Stromal cell of bone marrow (primary cell): ENCODE data around the gene SMAD7.
A peak's percentile ranks its signal among the peaks of the same experiment; 100 is the strongest.

Source experiments
- DNase-seq: peaks from one replicate; pipeline ENCODE4 v3.0.0-alpha.2; 2012; ENCODE audit warnings: low read depth

SMAD7 gene

DNA sequence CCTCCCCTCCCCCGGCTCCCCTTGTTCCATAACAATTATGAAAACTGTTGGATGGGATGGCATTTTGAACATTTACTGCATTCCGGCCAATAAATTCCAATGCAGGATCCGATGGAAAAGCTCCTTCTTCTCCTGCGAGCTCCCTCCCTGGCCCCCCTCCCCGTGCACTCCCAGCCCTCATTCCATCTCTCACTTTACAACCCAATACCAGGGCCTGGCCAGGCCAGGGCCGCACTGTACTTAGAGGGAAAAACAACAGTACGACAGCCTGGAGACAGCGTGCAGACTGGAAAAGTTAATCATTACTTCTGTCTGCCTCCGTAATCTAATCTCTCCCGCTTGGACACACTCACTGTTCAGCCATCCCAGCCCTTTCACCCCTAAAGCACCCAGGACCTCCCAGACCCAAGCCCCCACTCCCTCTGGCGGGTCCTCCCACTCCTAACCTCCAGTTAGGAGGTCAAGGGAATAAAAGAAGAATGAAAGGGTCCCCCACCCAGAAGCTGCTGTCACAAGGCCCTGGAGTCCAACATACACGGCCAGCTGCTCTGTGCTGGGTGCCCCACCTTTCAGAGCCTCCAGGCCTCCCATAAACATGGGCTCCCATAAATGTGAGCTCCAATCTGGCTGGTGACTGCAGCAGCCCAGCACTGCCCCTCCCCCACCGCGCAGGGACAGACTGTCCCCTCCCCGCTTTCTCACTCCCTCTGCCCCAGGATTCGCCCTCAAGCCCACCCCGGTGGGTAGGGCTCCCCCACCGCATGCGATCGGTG lies 20.6 kb downstream of the SMAD7 start:
- DNase-seq, result peak; percentile 71

DNA sequence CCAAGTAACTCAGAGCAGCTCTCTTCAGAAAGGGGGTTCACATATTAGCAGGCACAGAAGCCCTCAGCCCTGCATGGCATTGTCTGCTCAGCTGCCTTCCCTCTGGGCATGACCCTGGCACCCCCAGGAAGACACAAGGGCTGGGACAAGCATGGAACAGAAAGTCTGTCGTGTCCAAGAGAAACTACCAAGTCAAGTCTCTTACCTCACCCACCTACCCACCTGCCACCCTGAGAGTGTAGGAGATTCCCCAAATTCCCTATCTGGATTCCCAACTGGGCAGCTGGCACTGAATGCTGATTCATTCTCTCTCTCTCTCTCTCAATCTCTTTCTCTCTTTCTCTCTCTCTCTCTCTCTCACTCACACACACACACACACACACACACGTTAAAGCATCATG lies 21.6 kb downstream of the SMAD7 start:
- no peak for DNase-seq

DNA sequence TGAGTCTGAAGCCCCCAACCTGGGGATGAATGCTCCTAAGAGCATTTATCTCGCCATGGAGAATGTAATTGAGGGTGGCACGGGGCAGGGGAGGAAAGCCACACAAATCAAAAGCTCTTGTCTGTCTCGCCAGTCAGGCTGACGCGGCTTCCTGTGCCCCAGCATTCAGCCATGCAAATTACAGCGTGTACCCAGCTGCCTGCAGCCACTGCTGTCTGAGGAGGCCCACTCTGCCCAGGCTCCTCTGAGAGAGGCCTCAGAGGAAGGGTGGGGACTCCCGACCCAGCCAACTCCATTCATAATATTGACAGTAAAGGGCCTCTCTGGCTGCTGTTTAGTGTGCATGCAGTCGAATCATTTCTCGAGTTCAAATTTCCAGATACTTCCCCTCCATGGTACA lies 22.0 kb downstream of the SMAD7 start:
- DNase-seq, result no peak

DNA sequence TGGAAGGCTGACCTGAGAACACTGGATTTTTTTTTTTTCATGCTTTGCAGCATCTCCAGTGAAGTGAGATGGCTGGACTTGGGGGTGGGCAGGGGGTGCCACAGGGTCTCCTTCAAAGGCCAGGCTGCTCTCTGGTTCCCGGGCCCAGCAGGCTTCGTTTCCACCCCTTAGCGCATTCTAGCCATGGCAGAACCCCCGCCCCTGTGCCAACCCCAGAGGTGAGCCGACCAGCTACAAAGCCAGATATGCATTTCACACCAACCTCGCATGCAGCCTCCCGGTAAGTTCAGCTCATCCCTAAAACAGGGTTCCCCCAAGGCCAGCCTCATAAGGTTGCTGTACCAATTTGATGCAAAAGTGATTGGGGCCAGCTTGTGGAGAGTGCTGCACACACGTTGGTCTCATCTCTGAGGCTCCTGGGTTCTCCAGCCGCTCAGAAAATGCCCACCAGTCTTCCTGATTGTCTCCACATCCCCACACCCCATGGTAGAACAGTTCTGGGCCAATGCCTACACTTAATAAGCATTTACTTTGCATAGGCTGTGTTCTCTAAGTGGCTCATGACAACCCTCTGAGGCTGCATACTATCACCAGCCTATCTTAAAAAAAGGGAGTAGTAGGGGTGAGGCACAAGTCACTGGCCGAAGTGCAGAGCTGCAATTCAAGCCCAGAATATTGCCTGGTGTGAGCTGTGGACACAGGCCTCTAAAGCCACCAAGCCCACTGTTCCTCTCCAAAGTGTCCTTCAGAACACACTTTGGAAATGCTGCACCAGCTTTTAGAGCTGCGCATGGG lies 23.3 kb downstream of the SMAD7 start:
- no peak for DNase-seq

DNA sequence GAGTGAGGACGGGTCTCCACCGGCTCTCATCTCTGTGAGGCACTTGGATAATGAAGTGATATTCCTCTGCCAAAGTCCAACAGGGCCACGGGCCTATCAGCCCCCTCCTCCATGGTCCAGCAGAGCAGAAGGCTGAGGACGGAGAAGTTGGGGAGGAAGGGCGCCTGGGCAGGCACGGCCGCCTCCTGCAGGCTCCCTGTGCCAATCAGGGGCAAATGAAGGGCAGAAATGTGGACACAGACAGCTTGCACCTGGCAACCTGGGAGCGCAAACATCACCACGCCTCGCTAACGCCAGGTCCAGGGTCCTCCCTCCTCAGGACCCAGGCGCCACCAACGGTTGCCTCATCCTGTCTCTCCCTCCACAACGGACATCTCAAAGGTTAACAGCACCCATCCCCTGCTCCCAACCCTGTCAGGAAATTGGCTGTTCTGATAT lies 24.3 kb downstream of the SMAD7 start:
- DNase-seq, result no peak

DNA sequence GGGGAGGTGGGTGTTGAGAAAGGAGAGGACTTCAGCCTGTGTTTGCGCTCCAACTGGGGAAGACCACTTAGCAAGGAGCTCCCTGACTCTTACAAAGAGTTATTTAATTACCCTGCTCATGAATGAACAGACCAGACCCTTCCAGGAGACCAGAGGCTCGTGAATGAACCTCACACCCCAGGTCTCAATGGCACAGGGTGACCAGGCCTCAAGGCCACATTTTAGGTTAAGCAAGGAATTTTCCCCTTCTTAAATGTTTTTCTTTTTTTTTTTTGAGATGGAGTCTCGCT lies 25.3 kb downstream of the SMAD7 start:
- DNase-seq, result no peak

DNA sequence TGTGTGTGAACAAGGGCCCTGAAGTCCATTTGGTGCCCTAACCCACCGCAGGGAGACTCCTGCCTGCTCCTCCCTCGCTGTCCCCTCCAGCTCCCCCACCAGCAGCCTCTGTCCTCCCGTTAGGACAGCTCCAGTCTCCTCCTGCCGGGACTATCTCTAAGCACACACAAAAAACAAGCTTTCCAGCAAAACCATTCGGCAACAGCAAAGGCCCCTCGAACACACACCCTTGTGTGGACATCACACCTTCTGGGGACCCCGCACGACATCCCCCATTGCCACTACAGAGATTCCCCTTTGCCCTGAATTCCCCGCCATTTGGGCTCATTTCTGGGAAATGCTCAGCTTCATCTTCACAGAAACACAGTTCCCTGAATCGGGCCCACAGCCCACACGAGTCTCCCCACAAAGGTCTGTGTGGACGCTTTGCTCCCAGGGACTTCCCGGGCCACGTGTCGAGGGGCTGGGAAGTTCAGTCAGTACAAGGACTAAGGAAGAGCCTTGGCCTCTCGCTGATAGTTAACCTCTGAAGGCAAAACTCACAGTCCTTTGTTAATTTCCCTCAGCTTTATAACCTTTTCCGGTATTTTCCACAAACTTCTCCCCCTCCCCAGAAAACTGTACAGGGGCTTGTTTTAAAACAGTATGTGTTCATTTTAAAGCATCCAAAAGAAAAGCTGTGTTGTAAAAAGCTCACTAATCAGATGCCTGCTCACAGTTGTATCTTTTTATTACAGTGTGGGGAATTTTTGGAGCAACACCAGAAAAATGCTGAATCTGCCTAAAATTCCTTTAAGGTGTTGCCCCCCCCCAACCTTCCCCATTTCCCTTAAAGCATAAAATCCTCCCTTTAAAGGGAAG lies 25.9 kb downstream of the SMAD7 start:
- DNase-seq, result no peak

DNA sequence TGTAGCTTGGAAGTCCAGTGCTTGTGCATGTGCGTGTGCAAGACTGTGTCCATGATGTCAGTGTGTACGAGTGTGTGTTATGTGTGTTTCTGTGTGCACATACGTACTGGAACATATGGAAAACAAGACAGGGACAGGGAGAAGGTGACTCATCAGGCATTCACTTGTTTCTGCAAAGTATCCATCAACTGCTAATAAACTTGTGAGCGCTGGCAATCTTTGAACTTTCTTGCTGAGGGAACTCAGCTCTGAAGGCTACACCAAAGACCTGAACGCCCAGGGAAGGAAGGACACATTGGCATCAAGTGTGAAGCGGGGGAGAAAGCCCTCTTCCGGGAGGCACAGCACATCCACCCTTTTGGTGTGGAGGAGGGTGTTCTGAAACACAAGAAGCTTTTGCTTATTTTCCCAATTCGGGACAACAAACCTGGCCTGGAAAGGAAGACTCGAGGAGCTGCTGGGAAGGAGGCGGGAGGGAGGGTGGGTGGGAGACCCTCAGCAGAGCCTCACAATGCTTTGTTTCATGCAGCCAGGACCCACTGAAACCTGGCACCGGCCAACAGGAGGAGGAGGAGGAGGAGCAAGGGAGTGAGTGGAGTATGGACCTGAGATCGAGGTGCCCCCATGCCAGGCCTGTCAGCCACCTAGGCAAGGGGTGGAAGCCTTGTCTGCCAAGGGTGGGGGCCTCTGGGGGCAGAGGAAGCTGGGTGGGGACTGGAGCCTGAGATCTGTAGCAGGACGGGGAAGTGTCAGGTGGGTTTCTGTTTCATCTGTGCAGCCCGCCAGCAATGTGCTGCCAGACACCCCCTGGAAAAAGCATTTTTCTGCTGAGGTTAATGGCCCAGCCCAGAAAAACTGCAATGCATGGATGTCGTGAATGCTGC lies 26.8 kb downstream of the SMAD7 start:
- DNase-seq, result no peak

DNA sequence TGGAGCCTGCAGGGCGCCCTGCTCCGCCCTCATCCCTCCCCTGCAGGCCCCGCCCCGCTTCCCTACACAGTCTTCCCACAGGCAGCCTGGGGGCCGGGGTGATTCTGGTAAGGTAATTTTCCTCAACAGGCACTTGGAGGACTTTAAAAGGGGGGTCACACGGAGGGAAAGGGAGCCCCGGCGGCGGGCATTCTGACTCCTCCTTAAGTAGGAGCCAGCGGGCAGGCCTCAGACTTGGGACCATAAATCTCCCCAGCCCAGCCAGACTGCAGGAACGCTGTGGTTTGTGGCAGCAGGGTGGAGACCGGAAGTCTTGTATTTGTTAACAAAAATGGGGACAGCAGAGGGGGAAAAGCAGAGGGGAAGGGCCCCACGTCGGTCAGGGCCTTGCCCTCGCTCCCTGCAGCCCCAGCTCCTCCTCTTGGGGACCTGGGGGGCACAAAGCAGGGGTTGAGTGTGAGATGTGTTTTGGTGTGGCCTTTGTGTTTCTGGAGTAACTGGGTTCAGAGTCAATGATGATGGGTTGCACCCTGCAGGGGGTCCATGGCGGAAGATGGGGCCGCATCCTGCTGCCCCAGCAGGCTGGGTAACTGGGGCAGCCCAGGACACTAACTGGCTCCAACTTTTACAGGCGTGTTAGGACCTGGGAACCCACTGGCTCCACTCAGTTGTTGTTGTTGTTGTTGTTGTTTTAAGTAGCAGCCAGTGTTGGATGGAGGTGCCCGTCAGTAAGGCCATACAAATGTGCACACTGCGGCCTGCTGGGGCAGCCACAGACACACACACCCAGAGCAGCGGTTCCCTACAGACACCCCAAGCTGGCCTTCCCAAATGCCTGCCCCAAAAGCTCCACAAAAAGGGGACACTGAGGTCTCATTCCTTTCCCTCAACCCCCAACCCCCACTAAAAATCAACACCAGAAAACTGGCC lies 27.7 kb downstream of the SMAD7 start:
- peak; percentile 76 for DNase-seq

DNA sequence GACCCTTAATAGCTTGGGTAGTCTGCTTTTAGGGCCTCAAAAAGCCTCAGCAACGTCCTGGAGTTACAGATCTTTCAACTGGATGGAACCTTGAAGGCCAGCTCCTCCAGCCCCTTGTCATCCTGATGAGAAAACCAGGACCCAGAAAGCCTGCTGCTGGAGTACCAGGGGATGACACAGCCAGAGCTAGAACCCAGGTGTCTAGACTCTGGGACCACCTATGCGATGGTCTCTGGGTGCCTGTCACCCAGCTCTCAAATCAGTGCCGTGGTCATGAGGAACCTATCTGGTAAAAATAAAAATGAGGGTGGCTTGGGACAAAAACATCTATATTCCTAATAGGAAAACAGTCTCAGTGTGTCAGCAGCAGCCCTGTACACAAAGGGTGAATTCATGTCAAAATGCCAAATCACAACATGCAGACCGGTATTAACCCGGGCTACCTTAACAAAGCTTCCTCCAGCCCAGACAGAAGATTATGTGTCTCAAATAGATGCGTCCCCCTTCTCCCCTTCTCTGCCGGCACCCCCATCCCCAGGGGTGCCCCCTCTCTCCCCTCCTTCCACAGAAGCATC lies 28.5 kb downstream of the SMAD7 start:
- no peak for DNase-seq

DNA sequence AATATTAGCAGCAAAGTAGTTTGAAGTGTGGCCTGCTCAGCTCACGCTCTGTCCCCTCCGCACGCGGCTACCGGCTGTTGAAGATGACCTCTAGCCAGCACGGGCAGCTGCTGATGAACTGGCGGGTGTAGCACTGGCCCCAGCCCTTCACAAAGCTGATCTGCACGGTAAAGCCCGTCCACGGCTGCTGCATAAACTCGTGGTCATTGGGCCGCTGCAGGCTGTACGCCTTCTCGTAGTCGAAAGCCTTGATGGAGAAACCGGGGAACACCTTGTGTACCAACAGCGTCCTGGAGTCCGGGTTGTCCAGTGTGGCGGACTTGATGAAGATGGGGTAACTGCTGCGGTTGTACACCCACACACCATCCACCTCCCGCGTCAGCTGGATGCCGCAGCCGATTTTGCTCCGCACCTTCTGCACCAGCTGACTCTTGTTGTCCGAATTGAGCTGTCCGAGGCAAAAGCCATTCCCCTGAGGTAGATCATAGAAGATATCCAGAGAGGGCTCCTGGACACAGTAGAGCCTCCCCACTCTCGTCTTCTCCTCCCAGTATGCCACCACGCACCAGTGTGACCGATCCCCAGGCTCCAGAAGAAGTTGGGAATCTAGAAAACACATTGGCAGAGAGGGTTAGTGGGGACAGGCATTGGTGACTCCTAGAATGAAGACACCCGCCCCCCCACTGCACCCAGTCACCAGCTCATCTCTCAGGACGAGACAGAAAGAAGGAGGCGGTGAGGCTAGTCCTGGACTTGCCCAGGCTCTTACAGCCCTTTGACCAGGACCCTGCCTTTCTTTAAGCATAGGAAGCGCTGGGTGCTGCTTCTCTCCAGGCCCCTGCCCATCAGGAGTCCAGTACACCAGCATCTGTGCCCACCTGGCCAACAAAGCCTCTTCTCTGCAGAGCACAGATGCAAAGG lies 29.2 kb downstream of the SMAD7 start:
- DNase-seq, result no peak

DNA sequence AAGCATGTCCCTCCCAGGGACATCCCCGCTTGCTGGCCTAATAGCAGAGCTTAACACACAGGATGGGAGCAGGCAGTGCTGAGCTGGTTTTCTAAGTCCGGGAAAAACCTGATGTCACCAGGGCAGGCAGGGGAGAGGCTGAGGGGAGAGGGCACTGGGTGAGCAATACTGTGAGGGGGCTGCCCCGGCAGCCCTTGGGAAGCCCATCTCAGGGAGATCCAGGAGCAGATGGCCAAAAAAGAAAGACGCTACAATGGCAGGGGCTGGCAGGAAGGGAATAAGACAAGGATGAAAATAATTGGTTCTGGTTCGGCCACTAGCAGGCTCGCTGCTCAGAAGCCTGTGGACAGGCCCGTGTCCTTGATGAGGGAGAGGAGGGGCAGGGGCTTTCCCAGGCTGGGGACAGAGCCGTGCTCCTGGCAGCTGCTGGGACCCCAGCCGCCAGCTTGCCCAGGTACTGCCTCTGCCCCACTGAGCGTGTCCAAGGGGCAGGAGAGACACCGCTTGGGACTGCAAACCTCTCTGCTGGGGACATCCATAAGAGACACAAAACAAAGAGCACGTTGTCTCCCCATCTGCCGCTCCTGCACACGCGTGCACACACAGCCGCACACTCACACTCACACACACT lies 30.2 kb downstream of the SMAD7 start:
- DNase-seq, result no peak

DNA sequence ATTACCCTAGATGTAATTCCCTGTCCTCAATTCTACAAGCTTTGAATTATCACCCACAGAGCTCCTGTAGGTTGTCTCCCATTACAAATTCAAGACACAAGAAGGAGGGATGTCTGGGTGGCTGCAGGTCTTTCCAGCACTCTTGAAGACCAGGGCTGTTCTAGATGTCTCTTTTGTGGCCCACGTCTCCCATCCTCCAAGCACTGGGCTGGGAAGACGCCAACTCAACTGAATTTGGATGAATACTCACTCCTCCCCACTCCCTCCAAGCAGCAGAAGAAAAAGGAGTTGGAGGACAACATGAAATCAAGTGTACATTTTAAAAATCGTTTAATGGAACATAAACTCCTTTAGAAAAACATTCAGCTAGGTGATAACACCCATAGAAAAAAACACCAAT lies 31.2 kb downstream of the SMAD7 start:
- DNase-seq, result no peak

DNA sequence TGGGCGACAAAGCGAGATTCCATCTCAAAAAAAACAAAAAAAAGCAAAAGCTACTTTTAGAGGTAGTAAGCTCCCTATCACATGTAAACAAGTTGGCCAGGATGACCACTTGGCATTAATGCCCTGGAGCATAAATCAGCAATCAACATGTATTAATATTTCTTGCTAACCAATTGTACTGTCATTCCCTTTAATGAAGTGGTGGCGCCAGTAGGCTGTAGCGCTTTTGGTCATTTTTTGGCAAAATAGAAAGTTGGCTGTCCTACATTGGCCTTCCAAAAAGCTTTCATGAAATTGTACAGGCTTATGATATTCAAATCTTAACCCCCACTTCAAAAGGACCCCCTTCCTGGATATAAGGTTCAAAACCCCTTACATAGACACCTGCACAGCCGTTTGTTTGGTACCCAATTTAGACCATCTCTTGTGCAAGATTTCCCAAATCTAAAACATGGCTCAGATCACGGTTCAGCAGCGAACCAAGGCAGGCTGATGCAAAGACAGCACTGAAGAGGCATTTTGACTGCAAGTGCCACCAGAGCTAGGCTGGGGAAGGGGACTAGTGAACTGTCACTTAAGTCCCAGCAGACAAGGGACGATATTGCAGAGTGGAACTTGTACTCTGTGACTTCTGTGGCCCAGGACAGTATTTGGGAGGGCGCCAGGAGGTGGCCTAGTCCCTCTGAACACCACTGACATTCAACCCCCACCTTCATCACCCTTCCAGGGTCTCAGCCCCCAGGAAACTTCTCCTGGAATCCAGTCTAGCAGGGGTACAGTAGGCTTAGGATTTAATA lies 31.9 kb downstream of the SMAD7 start:
- DNase-seq, result no peak

DNA sequence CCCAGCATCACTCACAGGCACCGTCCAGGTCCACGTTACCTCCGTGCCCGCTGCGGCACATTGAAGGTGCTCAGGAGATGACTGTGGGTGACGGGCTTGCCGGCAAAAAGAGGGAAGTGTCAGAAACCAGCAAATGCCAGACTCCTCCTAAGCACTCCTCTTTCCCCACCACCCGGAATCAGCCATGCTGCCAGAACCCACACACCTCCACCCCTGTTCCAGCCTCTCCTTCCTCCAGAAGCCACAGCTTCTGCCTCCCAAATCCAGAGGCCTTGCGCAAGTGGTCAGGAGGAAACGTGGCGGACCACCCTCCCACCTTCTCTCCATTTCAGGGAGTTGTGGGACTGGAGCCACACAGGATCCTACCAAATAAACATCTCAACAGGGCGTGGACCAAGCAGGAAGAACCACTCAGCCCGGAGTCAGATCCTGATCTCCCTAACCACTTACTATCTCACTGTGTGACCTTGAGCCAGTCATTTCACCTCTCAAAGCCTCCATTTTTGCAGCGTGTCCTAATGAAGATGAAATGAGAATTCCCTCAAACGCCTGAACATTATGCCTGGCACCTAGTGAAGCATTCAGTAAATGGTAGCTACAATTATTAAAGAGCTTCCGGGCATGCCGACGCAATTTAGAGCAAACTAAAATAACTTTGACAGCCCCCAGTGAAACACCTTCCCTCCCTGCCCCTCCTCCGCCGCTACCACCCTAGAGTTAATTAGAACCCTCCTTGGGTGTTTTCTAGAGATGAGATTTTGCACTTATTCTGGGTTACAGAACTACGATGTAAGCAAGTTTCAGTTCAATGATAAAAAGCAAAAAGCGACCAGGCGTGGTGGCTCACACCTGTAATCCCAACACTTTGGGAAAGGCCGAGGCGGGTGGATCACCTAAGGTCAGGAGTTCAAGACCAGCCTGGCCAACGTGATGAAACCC lies 32.9 kb downstream of the SMAD7 start:
- no peak for DNase-seq

DNA sequence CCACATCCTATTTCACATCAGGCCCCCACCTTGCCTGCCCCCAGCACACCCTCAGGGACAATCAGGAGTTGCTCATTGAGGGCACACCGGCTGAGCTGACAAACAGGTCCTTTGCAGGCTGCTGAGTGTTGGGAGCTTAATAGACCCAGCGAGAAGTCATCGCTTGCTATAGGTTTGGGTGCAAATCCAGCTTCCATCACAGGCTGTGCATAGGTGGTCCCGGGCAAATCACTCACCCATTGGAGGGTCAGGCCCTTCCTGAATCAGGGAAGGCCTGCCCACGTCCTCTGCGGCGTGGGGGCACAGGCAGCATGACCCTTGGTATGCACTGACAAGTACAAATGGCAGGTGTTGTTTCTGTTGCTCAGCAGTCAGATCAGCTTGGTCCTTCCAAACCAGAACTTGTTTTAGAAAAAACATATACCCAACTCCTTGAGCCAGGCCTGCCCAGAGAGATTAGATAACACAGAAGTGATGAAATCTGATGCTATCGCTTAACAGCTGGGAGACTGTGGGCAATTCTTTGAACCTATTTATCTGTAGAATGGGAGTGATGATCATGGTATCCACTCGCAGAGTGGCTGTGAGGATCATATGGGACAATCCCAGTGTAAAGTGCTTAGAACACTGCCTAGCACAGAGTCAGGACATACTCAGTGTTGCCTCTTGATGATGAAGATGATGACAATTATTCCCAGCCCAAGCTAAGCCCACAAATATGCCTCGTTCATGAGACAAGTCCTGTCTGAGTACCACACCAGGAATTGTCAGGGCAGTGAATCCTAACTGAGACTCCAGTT lies 34.9 kb downstream of the SMAD7 start:
- no peak for DNase-seq
